Measurements from ENCODE around the gene CSRP1. TPM values are rescaled to one million over a fixed set of nuclear protein-coding genes. Genes with fewer than 3 reads are reported as not detected.

The CSRP1 gene
- total RNA-seq, 4 donors from 2014 or later: 548 to 1,751 (median 1,444) TPM

- H3K4me1 ChIP-seq: peaks cover 0 to 44% (median 31%) of the 10 kb centered on the region in 4 donors
These were observed 5.1 kb upstream of the CSRP1 start for GRCh38 chr1:201511941-201512539.

GRCh38 chr1:201511396-201511940, 4.5 kb upstream of the CSRP1 start:
- Histone ChIP-seq H3K27ac (peak overlapping the region; percentile 55 to 88 (median 78)), H3K9me3 (no peaks in the 10 kb centered on the region), H3K4me3 (no peak overlapping the region), H3K36me3 (no peaks in the 10 kb centered on the region), H3K4me1 (peaks cover 0 to 44% (median 31%) of the 10 kb centered on the region in 4 donors), H3K27me3 (no peaks in the 10 kb centered on the region)
- TF ChIP-seq POLR2A (IDR thresholded peaks at IDR 0.05): no peak
- no peak for TF ChIP-seq CTCF (IDR thresholded peaks at IDR 0.05)
- TF ChIP-seq EP300 (IDR thresholded peaks at IDR 0.05): no peak
- 45 to 54% methylated on average over 6 of the region's 6 CpGs for WGBS, 2 donors
- DNase-seq (ENCODE audit: low spot score in 2 of 2): no peak

More at GRCh38 chr1:201511941-201512539, 5.1 kb upstream of the CSRP1 start:
- DNase-seq (ENCODE audit: low spot score in 2 of 2): no peak
- 9 to 25% methylated on average over 6 of the region's 6 CpGs for WGBS, 2 donors
- Histone ChIP-seq H3K4me3 (no peak overlapping the region), H3K27me3 (no peaks in the 10 kb centered on the region), H3K27ac (peak overlapping the region; percentile 55 to 88 (median 78)), H3K36me3 (no peaks in the 10 kb centered on the region), H3K9me3 (no peaks in the 10 kb centered on the region)
- TF ChIP-seq POLR2A (IDR thresholded peaks at IDR 0.05) (peak in 1 of 2 donors; percentile 30), CTCF (IDR thresholded peaks at IDR 0.05) (no peak), EP300 (IDR thresholded peaks at IDR 0.05) (peak in 1 of 2 donors; percentile 67)

GRCh38 chr1:201510734-201511133, 3.8 kb upstream of the CSRP1 start:
- no peak for DNase-seq (ENCODE audit: low spot score in 2 of 2)
- H3K27ac ChIP-seq: peak overlapping the region in 2 of 4 donors; percentile 87 to 88
- H3K36me3 ChIP-seq: no peaks in the 10 kb centered on the region
- H3K27me3 ChIP-seq: no peaks in the 10 kb centered on the region
- H3K4me1 ChIP-seq: peaks cover 0 to 50% (median 32%) of the 10 kb centered on the region in 4 donors
- H3K4me3 ChIP-seq: no peak overlapping the region
- WGBS, 2 donors: 97 to 98% methylated on average over 1 of the region's 1 CpG
- TF ChIP-seq POLR2A (IDR thresholded peaks at IDR 0.05) (no peak), CTCF (IDR thresholded peaks at IDR 0.05) (no peak), EP300 (IDR thresholded peaks at IDR 0.05) (no peak)
- H3K9me3 ChIP-seq: no peaks in the 10 kb centered on the region

- 96 to 97% methylated on average over 2 of the region's 2 CpGs for WGBS, 2 donors
- Histone ChIP-seq H3K27ac (peak overlapping the region in 1 of 4 donors; percentile 37), H3K36me3 (no peaks in the 10 kb centered on the region), H3K4me3 (no peak overlapping the region), H3K27me3 (no peaks in the 10 kb centered on the region), H3K9me3 (no peaks in the 10 kb centered on the region), H3K4me1 (peaks cover 0 to 59% (median 36%) of the 10 kb centered on the region in 4 donors)
- no peak for DNase-seq (ENCODE audit: low spot score in 2 of 2)
- TF ChIP-seq CTCF (IDR thresholded peaks at IDR 0.05) (peak in 1 of 5 experiments; percentile 5), POLR2A (IDR thresholded peaks at IDR 0.05) (no peak)
These were observed 2.9 kb upstream of the CSRP1 start for GRCh38 chr1:201509601-201510374.

GRCh38 chr1:201508809-201509208, 1.9 kb upstream of the CSRP1 start:
- WGBS, 2 donors: 85 to 90% methylated on average over 2 of the region's 2 CpGs
- TF ChIP-seq CTCF (IDR thresholded peaks at IDR 0.05) (no peak), EP300 (IDR thresholded peaks at IDR 0.05) (no peak), POLR2A (IDR thresholded peaks at IDR 0.05) (no peak)
- Histone ChIP-seq H3K36me3 (no peaks in the 10 kb centered on the region), H3K27ac (peak overlapping the region in 1 of 4 donors; percentile 97), H3K9me3 (no peaks in the 10 kb centered on the region), H3K4me3 (no peak overlapping the region), H3K27me3 (no peaks in the 10 kb centered on the region), H3K4me1 (peaks cover 0 to 69% (median 41%) of the 10 kb centered on the region in 4 donors)
- no peak for DNase-seq (ENCODE audit: low spot score in 2 of 2)

All from tibial nerve (tissue), 4 donors.